HepG2 (cell line): ENCODE measurements around the gene USB1. TPM values are rescaled to one million over a fixed set of nuclear protein-coding genes. Genes with fewer than 3 reads are reported as not detected.
A peak's percentile ranks its signal among the peaks of the same experiment; 100 is the strongest.
"Not testable (repeated sequence)": the region's sequence is repeated elsewhere in the genome, so short reads cannot be mapped to it uniquely, and the experiment has no call there.

ENCODE experiments used
- ATAC-seq: fragments of 200-7000 bp; cut with Tn5 transposase; 3 replicates; pipeline ENCODE4 v1.9.1; 2020; ENCODE audit warnings: mild to moderate bottlenecking, moderate library complexity
- BruUV-seq: library from RNA; stranded (reverse); fragments of 400-500 nt; replicated peaks from 2 replicates; lab custom pipeline; 2021; lab: Mats Ljungman, UMichigan
- CTCF ChIA-PET: fragments of 300-600 bp; formaldehyde crosslinking; extraction: SDS; loops from one replicate; lab custom pipeline; 2021; ENCODE audit warnings: low total read pairs, inconsistent platforms, low intra/inter-chr PET ratio; lab: Yijun Ruan, JAX
- POLR2A ChIA-PET: fragments of 350-600 bp; sonication (Branson Sonifier 250); formaldehyde crosslinking; loops from one replicate; lab custom pipeline; 2020; ENCODE audit warnings: antibody characterized with exemption, inconsistent platforms; lab: Yijun Ruan, JAX
- DNase-seq: peaks from one replicate; pipeline ENCODE4 v3.0.0-alpha.2; 2015; ENCODE audit warnings: low spot score
- FAIRE-seq: peaks from 3 replicates; lab custom pipeline; 2011; peaks lifted over from hg19 to GRCh38; lab: Jason Lieb, UNC
- H2AFZ ChIP-seq: one replicate; pipeline ENCODE4 v1.6.1; 2011; ENCODE audit warnings: low read length, inconsistent platforms
- H3K27ac ChIP-seq: fragments of 300-600 bp; 3 replicates; pipeline ENCODE4 v1.8.0; 2011; ENCODE audit warnings: mixed run types, mild to moderate bottlenecking, mixed read lengths, low read length, inconsistent platforms; ENCODE audit not compliant: insufficient read depth; ENCODE audit errors: extremely low read length
- H3K27me3 ChIP-seq, 2 experiments: fragments of 200-600 bp in 1 of 2; 2 replicates in 1 of 2; 3 replicates in 1 of 2; pipeline versions ENCODE4 v1.6.0 to v1.8.0; 2011; ENCODE audit warnings: low read length in 2 of 2, mild to moderate bottlenecking in 2 of 2, moderate library complexity in 2 of 2, inconsistent platforms in 1 of 2; ENCODE audit not compliant: insufficient read depth in 2 of 2, control insufficient read depth in 1 of 2
- H3K36me3 ChIP-seq, 2 experiments: fragments of 200-600 bp in 1 of 2; replicated peaks in 1 of 2; 2 replicates in 1 of 2; 3 replicates in 1 of 2; pipeline versions ENCODE4 v1.5.1 to v1.8.0; 2011; ENCODE audit warnings: low read length in 2 of 2, inconsistent platforms in 1 of 2; ENCODE audit not compliant: insufficient read depth in 2 of 2, control insufficient read depth in 1 of 2
- H3K4me1 ChIP-seq: 2 replicates; pipeline ENCODE4 v1.5.1; 2012; ENCODE audit warnings: low read length, inconsistent platforms; ENCODE audit not compliant: insufficient read depth
- H3K4me2 ChIP-seq: 2 replicates; pipeline ENCODE4 v1.6.0; 2011; ENCODE audit warnings: low read depth, low read length, inconsistent platforms
- H3K4me3 ChIP-seq, 3 experiments: fragments of 200-600 bp in 1 of 3; sonication (generic), shearing (Covaris generic) in 1 of 3; replicated peaks in 1 of 3; 2 replicates each; pipeline ENCODE4 v1.5.1; 2011 to 2016; ENCODE audit warnings: low read length in 3 of 3, inconsistent platforms in 2 of 3, low read depth in 2 of 3, mild to moderate bottlenecking in 2 of 3, control low read depth in 1 of 3, mixed read lengths in 1 of 3; ENCODE audit not compliant: insufficient read depth in 1 of 3
- H3K79me2 ChIP-seq: one replicate; pipeline ENCODE4 v1.6.1; 2011; ENCODE audit warnings: low read length, inconsistent platforms; ENCODE audit not compliant: insufficient read depth
- H3K9ac ChIP-seq: 2 replicates; pipeline ENCODE4 v1.6.0; 2011; ENCODE audit warnings: mild to moderate bottlenecking, low read depth, low read length, inconsistent platforms; ENCODE audit not compliant: insufficient read depth
- H3K9me3 ChIP-seq: 2 replicates; pipeline ENCODE4 v1.5.1; 2012; ENCODE audit warnings: mild to moderate bottlenecking, low read length
- H4K20me1 ChIP-seq: 2 replicates; pipeline ENCODE4 v1.6.0; 2011; ENCODE audit warnings: inconsistent platforms, mild to moderate bottlenecking, low read length, moderate library complexity; ENCODE audit not compliant: insufficient read depth
- ETV6 ChIP-seq: sonication (generic); formaldehyde crosslinking; conservative IDR thresholded peaks from 2 replicates; pipeline ENCODE4 v1.4.0; 2020; ENCODE audit warnings: missing genetic modification reagents
- GATAD1 ChIP-seq: IDR thresholded peaks from 2 replicates; pipeline ENCODE4 v1.6.1; 2016; ENCODE audit warnings: missing genetic modification reagents, missing compliant biosample characterization
- HMG20A ChIP-seq: IDR thresholded peaks from 2 replicates; pipeline ENCODE4 v1.6.1; 2016; ENCODE audit warnings: borderline replicate concordance
- KLF11 ChIP-seq: IDR thresholded peaks from 2 replicates; pipeline ENCODE4 v1.6.1; 2016; ENCODE audit warnings: missing compliant biosample characterization
- KMT2B ChIP-seq: IDR thresholded peaks from 2 replicates; pipeline ENCODE4 v1.6.1; 2016; ENCODE audit warnings: missing genetic modification reagents, missing compliant biosample characterization
- NR1H2 ChIP-seq: sonication (generic); formaldehyde crosslinking; IDR thresholded peaks from 2 replicates; pipeline ENCODE4 v1.8.1; 2022; ENCODE audit warnings: low read depth, missing genetic modification reagents, borderline replicate concordance
- ZFP1 ChIP-seq: IDR thresholded peaks from 2 replicates; pipeline ENCODE4 v1.6.1; 2016
- ZNF317 ChIP-seq: sonication (generic); formaldehyde crosslinking; IDR thresholded peaks from 2 replicates; pipeline ENCODE4 v1.5.0; 2020; ENCODE audit warnings: mild to moderate bottlenecking, missing genetic modification reagents
- ZNF660 ChIP-seq: sonication (generic); formaldehyde crosslinking; IDR thresholded peaks from 2 replicates; pipeline ENCODE4 v1.5.1; 2020; ENCODE audit warnings: mild to moderate bottlenecking, low read depth, missing genetic modification reagents, borderline replicate concordance
- ZNF703 ChIP-seq: sonication (generic); formaldehyde crosslinking; IDR thresholded peaks from 2 replicates; pipeline ENCODE4 v1.5.1; 2020; ENCODE audit warnings: missing genetic modification reagents, mild to moderate bottlenecking, moderate library complexity, borderline replicate concordance
- ZNF788 ChIP-seq: sonication (generic); formaldehyde crosslinking; IDR thresholded peaks from 2 replicates; pipeline ENCODE4 v1.5.0; 2020; ENCODE audit warnings: mild to moderate bottlenecking, missing genetic modification reagents, borderline replicate concordance
- ZNF891 ChIP-seq: sonication (generic); formaldehyde crosslinking; IDR thresholded peaks from 2 replicates; pipeline ENCODE4 v1.5.0; 2020; ENCODE audit warnings: mild to moderate bottlenecking, missing genetic modification reagents
- WGBS: methylation state at CpG from one replicate; pipeline ENCODE4 v1.1.6; 2017; ENCODE audit warnings: low lambda C conversion rate; 5-methylcytosine and 5-hydroxymethylcytosine counted together
- in situ Hi-C: cut with HindIII; loops from 2 replicates; pipeline ENCODE4 v1.10.0; 2017; ENCODE audit warnings: low pct_unique_long_range_greater_than_20kb; ENCODE audit not compliant: extremely low pct_ligation_motif_present
- intact Hi-C: fragments of 100-400 bp; cut with micrococcal nuclease; formaldehyde crosslinking; loops from one replicate; pipeline ENCODE4 v1.10.0; 2022; ENCODE audit not compliant: unreplicated experiment
- polyA plus RNA-seq, 8 experiments: library from polyadenylated mRNA; depleted of rRNA in 3 of 8; stranded (reverse) in 7 of 8; unstranded in 1 of 8; fragments of >200 nt; fragmentation: Illumina TruSeq in 4 of 8; extraction: Trizol in 4 of 8; gene quantifications; 2 replicates each; pipeline versions ENCODE4 v1.2.1 to v1.2.3, GENCODE V29; 2011 to 2016; ENCODE audit warnings: low read depth in 4 of 8, missing spikeins in 1 of 8, mixed read lengths in 1 of 8; ENCODE audit not compliant: insufficient read depth in 1 of 8
- total RNA-seq, 5 experiments: library from RNA; depleted of rRNA; stranded (reverse); fragments of >200 nt; fragmentation: Illumina TruSeq; extraction: Trizol; gene quantifications; 2 replicates each; pipeline ENCODE4 v1.2.3, GENCODE V29; 2016; ENCODE audit warnings: low read depth in 1 of 5
- TF ChIP-seq, protein P1 (sequence below), 2 experiments: IDR thresholded peaks; 2 replicates each; pipeline ENCODE4 v1.6.1; 2011 to 2012; ENCODE audit warnings: low read length in 2 of 2, borderline replicate concordance in 1 of 2, low read depth in 1 of 2, mild to moderate bottlenecking in 1 of 2, moderate library complexity in 1 of 2
- TF ChIP-seq, protein P2 (sequence below): sonication (generic); formaldehyde crosslinking; IDR thresholded peaks from 2 replicates; pipeline ENCODE4 v1.4.0; 2020; ENCODE audit warnings: missing genetic modification reagents, borderline replicate concordance

USB1 gene
- total and polyA plus RNA-seq, 2 of the 13 experiments (the other 11 are each of a cell fraction or from before 2014, with no cell fraction given) = 16.7 to 65.4 TPM

DNA sequence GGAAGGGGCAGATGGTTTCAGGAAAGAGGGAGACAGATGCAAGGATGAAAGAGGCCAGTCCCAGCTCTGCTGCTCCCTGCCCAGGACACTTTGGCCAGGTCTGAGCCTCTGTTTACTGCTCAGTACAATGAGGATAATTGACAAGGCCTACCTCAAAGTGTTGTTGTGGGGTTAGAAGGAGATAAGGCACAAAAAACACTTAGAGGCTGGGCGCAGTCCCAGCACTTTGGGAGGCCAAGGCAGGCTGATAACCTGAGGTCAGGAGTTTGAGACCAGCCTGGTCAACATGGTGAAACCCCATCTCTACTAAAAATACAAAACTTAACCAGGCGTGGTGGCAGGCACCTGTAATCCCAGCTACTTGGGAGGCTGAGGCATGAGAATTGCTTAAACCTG, 23.1 kb upstream of the USB1 start:
- not testable (repeated sequence) for H3K79me2 ChIP-seq

DNA sequence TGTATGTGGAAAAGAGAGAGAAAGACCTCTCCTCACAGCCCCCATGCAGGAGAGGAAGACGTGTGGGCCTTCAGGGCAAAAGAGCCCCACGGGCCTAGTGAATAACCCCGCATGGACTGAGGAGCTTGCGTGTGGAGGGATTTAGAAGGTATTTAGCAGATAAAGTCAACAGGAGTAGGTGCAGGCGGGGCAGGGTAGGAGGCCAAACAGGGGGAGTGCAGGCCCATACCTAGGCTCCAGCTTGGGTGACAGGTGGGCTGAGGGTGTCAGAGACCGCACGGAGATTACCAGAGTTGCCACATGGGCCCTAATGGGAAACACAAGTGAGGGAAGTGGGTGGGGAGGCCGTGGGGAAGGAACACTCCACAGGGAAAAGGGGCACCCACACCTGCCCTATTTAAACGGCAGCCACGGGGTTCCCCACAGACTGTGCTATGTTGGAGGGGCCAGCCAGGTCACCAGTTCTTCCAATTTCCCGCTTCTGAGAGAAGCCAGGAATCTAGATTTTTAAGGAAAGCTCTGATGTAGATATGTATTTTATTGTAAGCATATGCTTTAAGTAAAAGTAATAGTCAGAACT, 22.1 kb upstream of the USB1 start:
- H3K27ac ChIP-seq = no peak overlapping the region
- no peaks in the 10 kb centered on the region for H4K20me1 ChIP-seq
- H3K79me2 ChIP-seq = no peaks in the 10 kb centered on the region
- H3K9ac ChIP-seq = no peak overlapping the region
- DNase-seq (no peak), ATAC-seq (no peak), FAIRE-seq (no peak)
- BruUV-seq = no TSS peak
- ChIA-PET CTCF (no interaction called here), POLR2A (no interaction called here)
- H3K9me3 ChIP-seq = no peaks in the 10 kb centered on the region
- H3K36me3 ChIP-seq = no peaks in the 10 kb centered on the region
- no peak overlapping the region for H3K4me3 ChIP-seq
- 37% methylated on average over 11 of the region's 11 CpGs for WGBS
- H2AFZ ChIP-seq = no peak overlapping the region
- H3K27me3 ChIP-seq = peaks cover 0 to 20% of the 10 kb centered on the region in 2 experiments; a peak in 4 of 5 replicates
- in situ Hi-C loops = no loop called here
- H3K4me1 ChIP-seq = peaks cover 4% of the 10 kb centered on the region
- intact Hi-C loops = no loop called here
- H3K4me2 ChIP-seq = no peak overlapping the region
- no peak for TF ChIP-seq ETV6
- no peak for TF ChIP-seq KLF11 (CRISPR knock-in tag)
- no peak for TF ChIP-seq ZNF703 (CRISPR knock-in tag)
- TF ChIP-seq KMT2B (CRISPR knock-in tag) = no peak
- TF ChIP-seq ZFP1 (CRISPR knock-in tag) = no peak
- TF ChIP-seq, protein P1, sequence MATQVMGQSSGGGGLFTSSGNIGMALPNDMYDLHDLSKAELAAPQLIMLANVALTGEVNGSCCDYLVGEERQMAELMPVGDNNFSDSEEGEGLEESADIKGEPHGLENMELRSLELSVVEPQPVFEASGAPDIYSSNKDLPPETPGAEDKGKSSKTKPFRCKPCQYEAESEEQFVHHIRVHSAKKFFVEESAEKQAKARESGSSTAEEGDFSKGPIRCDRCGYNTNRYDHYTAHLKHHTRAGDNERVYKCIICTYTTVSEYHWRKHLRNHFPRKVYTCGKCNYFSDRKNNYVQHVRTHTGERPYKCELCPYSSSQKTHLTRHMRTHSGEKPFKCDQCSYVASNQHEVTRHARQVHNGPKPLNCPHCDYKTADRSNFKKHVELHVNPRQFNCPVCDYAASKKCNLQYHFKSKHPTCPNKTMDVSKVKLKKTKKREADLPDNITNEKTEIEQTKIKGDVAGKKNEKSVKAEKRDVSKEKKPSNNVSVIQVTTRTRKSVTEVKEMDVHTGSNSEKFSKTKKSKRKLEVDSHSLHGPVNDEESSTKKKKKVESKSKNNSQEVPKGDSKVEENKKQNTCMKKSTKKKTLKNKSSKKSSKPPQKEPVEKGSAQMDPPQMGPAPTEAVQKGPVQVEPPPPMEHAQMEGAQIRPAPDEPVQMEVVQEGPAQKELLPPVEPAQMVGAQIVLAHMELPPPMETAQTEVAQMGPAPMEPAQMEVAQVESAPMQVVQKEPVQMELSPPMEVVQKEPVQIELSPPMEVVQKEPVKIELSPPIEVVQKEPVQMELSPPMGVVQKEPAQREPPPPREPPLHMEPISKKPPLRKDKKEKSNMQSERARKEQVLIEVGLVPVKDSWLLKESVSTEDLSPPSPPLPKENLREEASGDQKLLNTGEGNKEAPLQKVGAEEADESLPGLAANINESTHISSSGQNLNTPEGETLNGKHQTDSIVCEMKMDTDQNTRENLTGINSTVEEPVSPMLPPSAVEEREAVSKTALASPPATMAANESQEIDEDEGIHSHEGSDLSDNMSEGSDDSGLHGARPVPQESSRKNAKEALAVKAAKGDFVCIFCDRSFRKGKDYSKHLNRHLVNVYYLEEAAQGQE (IDR thresholded peaks at IDR 0.05; ENCODE audit: borderline replicate concordance in 1 of 2, low read depth in 1 of 2, low read length in 2 of 2) = no peak
- TF ChIP-seq GATAD1 (CRISPR knock-in tag) = no peak
- no peak for TF ChIP-seq ZNF660 (CRISPR knock-in tag)
- TF ChIP-seq NR1H2 (CRISPR knock-in tag) = no peak
- no peak for TF ChIP-seq ZNF891 (CRISPR knock-in tag)
- TF ChIP-seq HMG20A = no peak
- TF ChIP-seq, protein P2, sequence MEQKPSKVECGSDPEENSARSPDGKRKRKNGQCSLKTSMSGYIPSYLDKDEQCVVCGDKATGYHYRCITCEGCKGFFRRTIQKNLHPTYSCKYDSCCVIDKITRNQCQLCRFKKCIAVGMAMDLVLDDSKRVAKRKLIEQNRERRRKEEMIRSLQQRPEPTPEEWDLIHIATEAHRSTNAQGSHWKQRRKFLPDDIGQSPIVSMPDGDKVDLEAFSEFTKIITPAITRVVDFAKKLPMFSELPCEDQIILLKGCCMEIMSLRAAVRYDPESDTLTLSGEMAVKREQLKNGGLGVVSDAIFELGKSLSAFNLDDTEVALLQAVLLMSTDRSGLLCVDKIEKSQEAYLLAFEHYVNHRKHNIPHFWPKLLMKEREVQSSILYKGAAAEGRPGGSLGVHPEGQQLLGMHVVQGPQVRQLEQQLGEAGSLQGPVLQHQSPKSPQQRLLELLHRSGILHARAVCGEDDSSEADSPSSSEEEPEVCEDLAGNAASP (CRISPR knock-in tag) = no peak
- no peak for TF ChIP-seq ZNF317 (CRISPR knock-in tag)

More for the DNA sequence above, 23.1 kb upstream of the USB1 start:
- peaks cover 3 to 20% of the 10 kb centered on the region in 2 experiments; a peak in 4 of 5 replicates for H3K27me3 ChIP-seq
- H3K9me3 ChIP-seq, POLR2A ChIA-PET, H3K4me3 ChIP-seq, intact Hi-C loops, H4K20me1 ChIP-seq, H2AFZ ChIP-seq, FAIRE-seq, ATAC-seq, H3K4me1 ChIP-seq, DNase-seq, H3K27ac ChIP-seq, BruUV-seq, H3K36me3 ChIP-seq, H3K4me2 ChIP-seq, H3K9ac ChIP-seq, in situ Hi-C loops: not testable (repeated sequence)
- 48% methylated on average over 2 of the region's 2 CpGs for WGBS
- CTCF ChIA-PET = interaction anchor here (0.7 kb wide), 1 partner anchor 79 kb away, joined by 3 read pairs; no protein-coding TSS in a partner anchor
- TF ChIP-seq ZNF788 (CRISPR knock-in tag) = 0 out of 2 replicates have a peak, but pooled peaks have one; percentile 47
